AG09309 (cell line): ENCODE results near the gene MYDGF.

Source experiments
- DNase-seq: peaks from one replicate; pipeline ENCODE4 v3.0.0-alpha.2; 2010; ENCODE audit warnings: low read depth
- H3K4me3 ChIP-seq: 2 replicates; pipeline ENCODE4 v1.5.1; 2011; ENCODE audit warnings: mild to moderate bottlenecking, low read depth, low read length, moderate library complexity; ENCODE audit not compliant: control insufficient read depth
- TF ChIP-seq, protein P1 (sequence below): IDR thresholded peaks from 2 replicates; pipeline ENCODE4 v1.5.1; 2011; ENCODE audit warnings: mild to moderate bottlenecking, low read depth, low read length, inconsistent platforms; ENCODE audit not compliant: insufficient read depth, control insufficient read depth; ENCODE audit errors: missing control alignments

MYDGF gene

DNA sequence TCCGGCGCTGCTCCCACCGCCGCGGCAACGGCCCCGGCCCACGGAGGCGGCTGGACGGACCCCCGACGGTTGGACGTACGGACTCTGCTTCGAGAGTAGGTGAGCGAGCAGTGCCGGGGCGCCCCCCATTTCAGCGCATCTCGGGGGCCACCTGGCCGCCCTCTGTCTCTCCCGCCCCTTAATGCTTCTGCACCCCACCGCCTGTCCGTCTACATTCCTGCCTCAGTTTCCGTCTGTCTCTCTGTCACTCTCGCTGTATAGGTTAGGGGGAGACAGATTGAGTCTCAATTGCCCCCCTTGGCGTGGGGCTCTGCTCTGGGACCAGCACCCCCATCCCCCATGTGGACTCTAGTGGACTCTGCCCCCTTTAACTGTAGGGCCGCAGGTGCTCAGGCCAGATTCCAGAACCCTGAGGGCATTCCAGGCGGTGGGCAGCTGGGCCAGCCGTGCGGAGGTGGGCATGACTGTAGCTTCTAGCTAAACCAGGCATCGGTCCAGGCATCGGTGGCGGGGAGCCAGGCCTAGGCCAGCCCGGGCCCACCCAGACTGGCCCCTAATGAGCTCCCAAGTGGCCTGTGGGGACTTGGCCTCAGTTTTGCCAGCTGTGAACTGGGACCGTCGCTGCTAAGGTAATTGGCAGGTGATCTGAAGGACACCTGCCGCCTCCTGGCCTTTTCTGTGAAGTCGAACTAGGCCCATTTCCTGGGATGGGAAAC, 30.5 kb downstream of the MYDGF start:
- TF ChIP-seq, protein P1, sequence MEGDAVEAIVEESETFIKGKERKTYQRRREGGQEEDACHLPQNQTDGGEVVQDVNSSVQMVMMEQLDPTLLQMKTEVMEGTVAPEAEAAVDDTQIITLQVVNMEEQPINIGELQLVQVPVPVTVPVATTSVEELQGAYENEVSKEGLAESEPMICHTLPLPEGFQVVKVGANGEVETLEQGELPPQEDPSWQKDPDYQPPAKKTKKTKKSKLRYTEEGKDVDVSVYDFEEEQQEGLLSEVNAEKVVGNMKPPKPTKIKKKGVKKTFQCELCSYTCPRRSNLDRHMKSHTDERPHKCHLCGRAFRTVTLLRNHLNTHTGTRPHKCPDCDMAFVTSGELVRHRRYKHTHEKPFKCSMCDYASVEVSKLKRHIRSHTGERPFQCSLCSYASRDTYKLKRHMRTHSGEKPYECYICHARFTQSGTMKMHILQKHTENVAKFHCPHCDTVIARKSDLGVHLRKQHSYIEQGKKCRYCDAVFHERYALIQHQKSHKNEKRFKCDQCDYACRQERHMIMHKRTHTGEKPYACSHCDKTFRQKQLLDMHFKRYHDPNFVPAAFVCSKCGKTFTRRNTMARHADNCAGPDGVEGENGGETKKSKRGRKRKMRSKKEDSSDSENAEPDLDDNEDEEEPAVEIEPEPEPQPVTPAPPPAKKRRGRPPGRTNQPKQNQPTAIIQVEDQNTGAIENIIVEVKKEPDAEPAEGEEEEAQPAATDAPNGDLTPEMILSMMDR = no peak
- DNase-seq = no peak

DNA sequence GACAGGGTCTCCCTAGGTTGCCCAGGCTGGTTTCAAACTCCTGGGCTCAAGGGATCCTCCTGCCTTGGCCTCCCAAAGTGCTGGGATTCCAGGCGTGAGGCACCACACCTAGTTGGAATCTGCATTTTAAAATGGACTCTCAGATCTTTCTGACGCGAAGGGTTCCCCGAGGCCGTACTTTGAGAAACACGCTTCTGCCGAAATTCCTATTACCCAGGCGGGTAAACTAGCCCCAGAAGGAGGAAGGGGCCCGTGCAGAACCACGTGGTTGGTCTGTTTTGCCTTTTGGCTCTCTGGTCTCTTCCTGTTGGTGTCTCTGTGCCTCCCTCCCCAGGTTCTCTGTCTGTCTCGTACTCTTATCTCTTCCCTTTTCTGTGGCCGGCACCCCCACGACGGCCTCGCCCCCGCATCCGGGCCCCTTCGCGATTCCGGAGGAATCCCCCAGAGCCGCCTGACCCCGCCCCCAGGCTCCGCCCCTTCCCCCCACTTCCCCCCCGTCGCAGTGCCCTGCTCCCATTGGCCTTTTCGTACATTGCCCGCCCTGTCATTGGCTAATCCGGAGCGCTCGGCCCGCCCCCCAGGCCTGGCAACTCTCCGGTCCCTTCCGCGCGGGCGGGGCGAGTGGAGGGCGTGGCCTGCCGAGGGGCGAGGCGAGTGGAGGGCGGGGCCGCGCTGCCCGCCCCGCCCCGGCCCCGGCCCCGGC, 31.2 kb downstream of the MYDGF start, which contains the start of gene TNFAIP8L1:
Gene TNFAIP8L1 (plus strand): TSS at position 689 of the 703 bp plus-strand sequence. CDS start 12,354 bp downstream, outside the sequence.
- DNase-seq = peak; percentile 59

More for the DNA sequence above, 30.5 kb downstream of the MYDGF start:
- H3K4me3 ChIP-seq = peak overlapping the region; percentile 68

DNA sequence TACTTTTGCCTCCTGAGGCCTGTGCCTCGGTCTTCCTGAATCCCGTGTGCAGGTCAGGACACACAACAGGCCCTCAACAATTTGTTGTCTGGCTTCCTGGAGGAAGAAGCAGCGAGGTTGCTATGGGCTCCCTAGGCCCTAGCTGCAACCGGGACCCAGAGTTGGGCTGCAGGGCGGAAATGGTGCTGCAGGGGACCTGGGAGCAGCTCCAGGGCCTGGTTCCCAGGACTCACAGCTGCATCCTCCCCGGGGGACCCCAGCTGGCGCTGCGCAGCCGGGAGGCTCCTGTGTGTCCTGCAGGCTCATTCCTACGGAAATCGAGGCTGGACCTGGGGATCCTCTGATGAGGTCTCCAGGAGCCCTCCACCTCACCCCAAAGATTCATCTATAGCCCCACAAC, 31.8 kb downstream of the MYDGF start:
- no peak for DNase-seq
- TF ChIP-seq, protein P1 = no peak
- no peak overlapping the region for H3K4me3 ChIP-seq

More for the DNA sequence above, 31.2 kb downstream of the MYDGF start, which contains the start of gene TNFAIP8L1:
- H3K4me3 ChIP-seq = peak within 1 kb of the TSS; percentile 68
- TF ChIP-seq, protein P1 = no peak

DNA sequence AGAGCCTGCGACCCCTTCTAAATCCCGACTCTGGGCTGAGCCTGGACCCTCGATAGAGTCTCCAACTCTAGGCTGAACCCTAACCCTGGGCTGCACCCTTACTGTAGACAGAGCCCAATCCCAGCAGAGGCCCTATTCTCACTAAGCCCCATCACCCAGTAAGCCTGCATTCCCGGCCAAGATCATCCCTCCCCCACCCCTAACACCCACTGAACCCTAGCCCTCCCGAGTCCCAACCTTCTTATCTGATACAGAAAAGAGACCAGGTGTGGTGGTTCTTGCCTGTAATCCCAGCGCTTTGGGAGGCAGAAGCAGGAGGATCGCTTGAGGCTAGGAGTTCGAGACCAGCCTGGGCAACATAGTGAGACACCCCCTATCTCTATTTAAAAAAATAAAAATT, 33.4 kb downstream of the MYDGF start:
- H3K4me3 ChIP-seq = no peak overlapping the region

DNA sequence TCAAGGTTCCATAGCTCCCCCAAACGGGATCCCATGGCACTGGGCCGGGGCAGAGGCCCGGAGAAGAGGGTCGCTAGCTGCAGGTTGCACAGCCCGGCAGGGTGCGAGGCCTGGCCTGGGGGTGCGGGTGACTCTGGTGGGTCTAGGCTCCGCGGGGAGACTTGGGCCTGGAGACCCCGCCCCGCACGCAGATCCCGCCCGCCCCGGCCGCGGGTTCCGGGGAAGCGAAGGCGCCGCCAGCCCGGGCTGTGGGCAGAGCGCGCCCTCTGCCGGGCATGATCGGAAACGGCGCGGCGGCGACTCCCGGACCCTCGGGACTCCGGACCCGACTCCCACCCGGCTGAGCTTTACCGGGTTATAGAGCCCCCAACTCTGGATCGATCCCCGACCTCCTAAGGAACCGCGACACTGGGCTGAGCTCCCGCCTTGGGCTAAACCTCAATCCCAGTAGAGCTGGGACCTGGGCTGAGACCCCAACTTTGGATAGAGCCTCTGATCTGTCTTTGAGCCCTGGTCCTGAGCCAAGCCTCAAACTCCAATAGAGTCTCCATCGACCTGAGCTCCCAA, 33.9 kb downstream of the MYDGF start:
- TF ChIP-seq, protein P1 = peak; percentile 75
- no peak for DNase-seq
- peak overlapping the region; percentile 49 for H3K4me3 ChIP-seq

More for the DNA sequence above, 33.4 kb downstream of the MYDGF start:
- TF ChIP-seq, protein P1 = no peak
- no peak for DNase-seq

DNA sequence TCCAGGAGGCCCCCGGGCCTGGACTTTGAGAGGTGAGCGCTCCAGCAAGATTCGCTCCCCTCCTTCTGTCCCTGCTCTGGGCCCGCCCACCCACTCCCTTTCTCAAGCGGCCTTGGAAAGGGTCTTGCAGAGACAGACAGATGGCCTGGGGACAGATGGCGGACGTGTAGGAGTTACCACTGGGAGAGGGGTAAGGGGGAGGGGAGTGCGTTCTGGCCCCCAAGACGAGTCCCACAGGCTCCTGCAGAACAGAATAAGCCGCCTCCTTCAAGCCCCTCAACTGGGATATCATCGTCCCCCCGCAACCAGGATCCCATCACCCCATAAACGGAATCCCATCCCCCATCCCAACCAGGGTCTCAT, 34.4 kb downstream of the MYDGF start:
- H3K4me3 ChIP-seq = peak overlapping the region; percentile 49
- TF ChIP-seq, protein P1 = no peak
- DNase-seq = no peak
